NCI-H1105 treated with DMSO at 0.1 percent for 48 hours (cell line): Measurements from ENCODE around the gene BMP6.
"Not testable (repeated sequence)": the region's sequence is repeated elsewhere in the genome, so short reads cannot be mapped to it uniquely, and the experiment has no call there.

ENCODE experiments used
- DNase-seq: peaks from one replicate; lab custom pipeline; 2025; lab: John Stamatoyannopoulos, UW

The BMP6 gene

GRCh38 chr6:7794509-7794908 is 68.6 kb downstream of the BMP6 start:
- DNase-seq: no peak

GRCh38 chr6:7797386-7797785 is 71.5 kb downstream of the BMP6 start:
- no peak for DNase-seq

GRCh38 chr6:7798751-7799150 is 72.9 kb downstream of the BMP6 start:
- DNase-seq: no peak

GRCh38 chr6:7802662-7803061 is 76.8 kb downstream of the BMP6 start:
- no peak for DNase-seq

DNA sequence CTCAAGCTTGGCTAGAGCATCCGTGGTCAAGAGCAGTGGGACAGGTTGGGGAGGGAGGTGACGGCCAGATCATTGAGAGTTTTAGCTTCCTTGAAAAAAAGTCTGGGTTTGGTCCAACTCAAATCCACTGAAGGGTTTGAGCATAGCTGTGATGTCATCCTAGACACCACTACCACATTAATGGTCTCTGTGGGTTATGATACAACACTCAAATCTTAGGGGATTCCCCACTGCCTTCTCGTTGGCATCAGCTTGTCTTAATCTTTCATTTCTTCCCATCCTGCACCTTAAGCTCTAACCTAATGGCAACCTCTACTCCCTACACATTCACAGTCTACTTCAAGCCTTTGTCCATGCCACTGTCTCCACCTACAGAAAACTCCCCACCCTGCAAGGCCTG is 77.3 kb downstream of the BMP6 start:
- no peak for DNase-seq

GRCh38 chr6:7805078-7805849 is 79.4 kb downstream of the BMP6 start:
- DNase-seq: peak; percentile 48

- DNase-seq: no peak
These were observed 79.9 kb downstream of the BMP6 start for GRCh38 chr6:7805850-7806214.

GRCh38 chr6:7806711-7807110 is 80.8 kb downstream of the BMP6 start:
- no peak for DNase-seq

GRCh38 chr6:7809346-7809745 is 83.4 kb downstream of the BMP6 start:
- DNase-seq: no peak

GRCh38 chr6:7811441-7811840 is 85.5 kb downstream of the BMP6 start:
- no peak for DNase-seq

DNA sequence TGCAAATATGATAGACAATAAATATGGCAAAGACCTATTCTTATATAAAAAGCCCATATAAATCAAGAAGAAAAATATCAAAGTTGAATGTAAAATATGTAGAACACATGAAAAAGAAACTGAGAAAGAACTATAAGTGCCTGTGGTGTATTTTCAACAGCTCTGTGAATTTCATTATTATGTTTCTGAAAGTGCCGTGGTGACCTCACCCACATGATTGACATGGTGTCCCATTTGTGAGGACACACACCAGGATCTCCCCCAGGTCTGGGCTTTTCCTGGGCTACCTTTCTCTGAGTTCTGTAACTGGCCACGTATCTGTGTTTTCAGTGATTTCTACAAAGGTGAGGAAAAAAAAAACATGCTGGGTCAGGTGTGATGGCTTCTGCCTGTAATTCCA is 86.7 kb downstream of the BMP6 start:
- no peak for DNase-seq

- no peak for DNase-seq
These were observed 87.3 kb downstream of the BMP6 start for GRCh38 chr6:7813193-7813592.

GRCh38 chr6:7813704-7814103 is 87.8 kb downstream of the BMP6 start:
- no peak for DNase-seq

- DNase-seq: no peak
These were observed 89.8 kb downstream of the BMP6 start for GRCh38 chr6:7815716-7816115.

DNA sequence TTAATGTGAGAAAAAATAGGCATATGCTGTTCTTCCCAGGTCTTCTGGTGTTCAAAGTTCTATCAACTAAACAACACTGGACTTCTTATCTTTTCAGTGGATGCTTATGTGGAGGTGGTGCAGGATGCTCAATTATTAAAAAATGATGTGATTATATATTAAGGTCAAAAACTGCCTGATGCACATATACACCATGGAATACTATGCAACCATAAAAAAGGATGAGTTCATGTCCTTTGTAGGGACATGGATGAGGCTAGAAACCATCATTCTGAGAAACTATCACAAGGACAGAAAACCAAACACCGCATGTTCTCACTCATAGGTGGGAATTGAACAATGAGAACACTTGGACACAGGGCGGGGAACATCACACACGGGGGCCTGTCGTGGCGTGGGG is 91.3 kb downstream of the BMP6 start:
- DNase-seq: not testable (repeated sequence)

DNA sequence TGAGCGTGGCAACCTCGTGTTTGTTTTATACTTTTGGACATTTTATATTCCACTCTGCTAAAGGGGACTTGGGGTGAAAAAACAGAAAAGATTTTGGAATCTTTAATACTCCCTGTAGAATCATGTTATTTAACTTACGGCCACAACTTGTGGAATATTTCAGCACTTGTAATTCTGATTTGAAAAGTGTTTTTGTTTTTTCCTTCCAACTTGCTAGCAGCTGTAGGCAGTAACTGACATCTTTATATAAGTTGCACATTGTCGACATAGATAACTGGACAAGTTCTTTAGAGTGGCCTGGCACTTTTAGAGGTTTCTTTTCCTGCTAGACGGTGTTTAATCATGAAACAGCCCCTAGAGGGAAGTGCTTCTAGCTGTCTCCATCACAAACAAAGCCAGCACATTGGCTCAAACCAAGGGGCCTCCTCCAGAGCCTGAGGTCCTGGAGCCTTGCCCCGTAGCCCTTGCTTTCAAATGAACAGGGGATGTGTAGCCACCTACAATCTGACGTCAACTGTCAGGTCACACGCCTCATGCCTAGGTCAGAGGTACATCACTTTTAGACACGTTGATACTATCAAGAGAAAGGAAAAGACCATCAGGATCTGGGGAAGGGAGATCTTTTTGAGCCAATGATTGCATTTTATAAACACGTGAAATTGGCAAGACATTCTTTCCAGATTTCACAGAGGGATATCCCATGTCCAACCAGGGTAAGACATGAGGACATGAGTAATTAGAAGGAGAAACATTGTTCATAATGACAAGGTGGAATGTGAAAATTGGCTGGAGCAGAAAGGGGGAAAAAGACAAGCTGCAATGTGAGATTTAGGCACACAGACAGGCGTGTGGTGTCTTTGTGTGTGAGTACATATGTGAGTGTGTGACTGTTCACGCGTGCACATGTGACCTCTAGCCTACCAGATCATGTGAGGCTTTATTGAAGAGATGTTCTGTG is 92.6 kb downstream of the BMP6 start:
- DNase-seq: no peak

- DNase-seq: no peak
These were observed 93.6 kb downstream of the BMP6 start for GRCh38 chr6:7819431-7820015.

- DNase-seq: no peak
These were observed 94.5 kb downstream of the BMP6 start for GRCh38 chr6:7820288-7820835.

DNA sequence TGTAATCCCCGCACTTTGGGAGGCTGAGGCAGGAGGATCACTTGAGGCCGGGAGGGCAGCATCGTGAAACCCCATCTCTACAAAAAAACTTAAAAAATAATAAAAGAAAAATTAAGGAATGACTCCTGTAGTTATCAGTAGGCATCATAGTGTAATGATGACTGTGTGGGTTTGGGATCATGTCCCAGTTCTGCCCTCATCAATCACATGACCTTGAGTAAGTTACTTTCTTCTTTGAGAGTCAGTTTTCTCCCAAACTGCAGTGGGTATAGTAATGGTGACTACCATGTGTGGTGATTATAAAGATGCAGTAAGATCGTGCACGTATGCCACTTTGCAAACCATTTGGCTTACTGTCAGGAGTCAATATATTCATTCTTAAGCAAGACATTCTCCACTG is 95.5 kb downstream of the BMP6 start:
- DNase-seq: no peak

- DNase-seq: no peak
These were observed 97.7 kb downstream of the BMP6 start for GRCh38 chr6:7823552-7823951.

DNA sequence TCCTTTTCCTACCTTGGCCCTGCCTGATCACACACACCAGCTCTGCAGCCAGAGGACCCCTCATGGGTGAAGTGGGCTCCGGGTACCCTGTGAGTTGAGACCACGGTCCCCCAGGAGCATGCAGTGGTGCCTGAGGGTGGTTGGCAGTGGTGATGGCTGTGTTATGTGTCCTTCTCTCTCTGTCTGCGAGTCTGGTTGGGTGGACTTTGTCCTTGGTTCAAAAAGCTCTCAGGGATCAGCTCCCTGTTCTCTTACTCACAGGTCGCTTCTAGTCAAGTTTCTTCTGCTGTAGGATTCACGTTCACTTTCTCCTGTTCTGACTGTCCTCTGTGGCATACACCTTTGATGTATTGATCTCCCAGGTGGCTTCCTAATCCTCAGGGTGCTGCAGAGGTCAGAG is 100.1 kb downstream of the BMP6 start:
- DNase-seq: no peak

- no peak for DNase-seq
These were observed 101.2 kb downstream of the BMP6 start for GRCh38 chr6:7827142-7827541.

DNA sequence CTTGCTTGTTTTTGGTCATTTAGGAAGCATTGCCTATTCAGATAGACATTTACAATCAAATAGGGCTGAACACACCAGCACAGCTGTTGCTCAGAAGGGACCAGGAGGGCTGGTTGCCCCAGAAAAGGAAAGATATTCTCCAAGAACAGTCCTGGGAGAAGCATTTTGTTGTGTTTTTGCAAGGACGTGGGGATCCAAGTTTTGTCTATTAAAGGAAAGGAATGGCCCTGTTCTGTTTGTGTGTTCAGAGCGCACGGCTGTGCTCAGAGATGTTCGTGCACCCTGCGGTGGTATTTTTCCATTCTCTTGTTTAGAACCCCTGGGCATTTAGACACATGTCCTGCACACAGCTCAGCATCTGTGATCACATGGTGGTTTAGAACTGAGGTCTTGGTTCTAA is 102.2 kb downstream of the BMP6 start:
- no peak for DNase-seq
